Endothelial cell of umbilical vein (primary cell): Measurements from ENCODE around the gene SLC9A9. TPM values are rescaled to one million over a fixed set of nuclear protein-coding genes. Genes with fewer than 3 reads are reported as not detected.

Experiments
- BruUV-seq: library from RNA; stranded (reverse); fragments of 400-500 nt; replicated peaks from 2 replicates; lab custom pipeline; 2021; lab: Mats Ljungman, UMichigan
- CTCF ChIA-PET: fragments of 300-600, 350-600 bp; sonication (Branson Sonifier 250); formaldehyde crosslinking; loops from one replicate; lab custom pipeline; 2021; ENCODE audit warnings: antibody characterized with exemption, inconsistent platforms; lab: Charles Lee
- POLR2A ChIA-PET: fragments of 300-600, 350-600 bp; sonication (Branson Sonifier 250); formaldehyde crosslinking; loops from one replicate; lab custom pipeline; 2021; ENCODE audit warnings: antibody characterized with exemption, inconsistent platforms; lab: Charles Lee
- DNase-seq: peaks from one replicate; pipeline ENCODE4 v3.0.0-alpha.2; 2011; ENCODE audit warnings: low read depth, low spot score
- FAIRE-seq: peaks from 2 replicates; lab custom pipeline; 2011; peaks lifted over from hg19 to GRCh38; lab: Jason Lieb, UNC
- H2AFZ ChIP-seq: 2 replicates; pipeline ENCODE4 v1.6.0; 2012; ENCODE audit warnings: low read depth, low read length, control low read depth, inconsistent platforms
- H3K27ac ChIP-seq: 2 replicates; pipeline ENCODE4 v1.5.1; 2011; ENCODE audit warnings: low read depth, mild to moderate bottlenecking, control low read depth, low read length, moderate library complexity; ENCODE audit not compliant: insufficient read depth
- H3K27me3 ChIP-seq, 2 experiments: 2 replicates each; pipeline versions ENCODE4 v1.6.0 to v1.6.1; 2011; ENCODE audit warnings: low read length in 2 of 2, mixed read lengths in 1 of 2; ENCODE audit not compliant: control insufficient read depth in 2 of 2, insufficient read depth in 2 of 2
- H3K36me3 ChIP-seq, 2 experiments: 2 replicates in 1 of 2; 3 replicates in 1 of 2; pipeline ENCODE4 v1.5.1; 2011; ENCODE audit warnings: low read length in 2 of 2, mild to moderate bottlenecking in 1 of 2, moderate library complexity in 1 of 2; ENCODE audit not compliant: control insufficient read depth in 2 of 2, insufficient read depth in 2 of 2; ENCODE audit errors: extremely low read depth in 1 of 2
- H3K4me1 ChIP-seq: 3 replicates; pipeline ENCODE4 v1.5.1; 2011; ENCODE audit warnings: mild to moderate bottlenecking, low read length; ENCODE audit not compliant: control insufficient read depth, insufficient read depth; ENCODE audit errors: extremely low read depth
- H3K4me2 ChIP-seq: 2 replicates; pipeline ENCODE4 v1.6.1; 2011; ENCODE audit warnings: low read length, control low read depth, mixed read lengths; ENCODE audit not compliant: insufficient read depth
- H3K4me3 ChIP-seq, 3 experiments: fragments of 200-600 bp in 1 of 3; sonication (generic), shearing (Covaris generic) in 1 of 3; replicated peaks in 1 of 3; 2 replicates each; pipeline ENCODE4 v1.5.1; 2011 to 2016; ENCODE audit warnings: control low read depth in 3 of 3, low read length in 3 of 3, mild to moderate bottlenecking in 2 of 3, inconsistent platforms in 1 of 3, low read depth in 1 of 3, moderate library complexity in 1 of 3; ENCODE audit not compliant: insufficient read depth in 1 of 3
- H3K79me2 ChIP-seq: 2 replicates; pipeline ENCODE4 v1.6.0; 2012; ENCODE audit warnings: low read length, inconsistent platforms; ENCODE audit not compliant: control insufficient read depth, insufficient read depth
- H3K9ac ChIP-seq: replicated peaks from 2 replicates; pipeline ENCODE3; 2011; ENCODE audit warnings: low read length, control low read depth; ENCODE audit not compliant: insufficient read depth; ENCODE audit errors: extremely low read depth
- H3K9me1 ChIP-seq: replicated peaks from 3 replicates; pipeline ENCODE4 v1.6.0; 2011; ENCODE audit warnings: mild to moderate bottlenecking, low read length; ENCODE audit not compliant: control insufficient read depth, insufficient read depth; ENCODE audit errors: extremely low read depth
- H3K9me3 ChIP-seq: replicated peaks from 2 replicates; pipeline ENCODE4 v1.5.1; 2012; ENCODE audit warnings: low read length, inconsistent platforms; ENCODE audit not compliant: control insufficient read depth, insufficient read depth
- H4K20me1 ChIP-seq: replicated peaks from 2 replicates; pipeline ENCODE3; 2011; ENCODE audit warnings: mild to moderate bottlenecking, low read length; ENCODE audit not compliant: control insufficient read depth, insufficient read depth; ENCODE audit errors: extremely low read depth
- CTCF ChIP-seq, 2 donors: IDR thresholded peaks; 1 replicate in 1 of 2; 2 replicates in 1 of 2; pipeline ENCODE4 v1.5.1; 2011; ENCODE audit warnings: low read length in 2 of 2, mild to moderate bottlenecking in 2 of 2, moderate library complexity in 2 of 2, control low read depth in 1 of 2, inconsistent platforms in 1 of 2, low read depth in 1 of 2; ENCODE audit not compliant: insufficient read depth in 1 of 2; ENCODE audit errors: extremely low read depth in 1 of 2
- EZH2 ChIP-seq: IDR thresholded peaks from 2 replicates; pipeline ENCODE4 v1.6.1; 2012; ENCODE audit warnings: borderline replicate concordance, low read depth, mild to moderate bottlenecking, moderate library complexity, low read length, inconsistent platforms; ENCODE audit not compliant: severe bottlenecking
- FOS ChIP-seq: IDR thresholded peaks from 2 replicates; pipeline ENCODE4 v1.6.1; 2011; ENCODE audit warnings: mild to moderate bottlenecking, low read length, moderate library complexity, borderline replicate concordance; ENCODE audit not compliant: insufficient read depth
- GATA2 ChIP-seq: IDR thresholded peaks from 2 replicates; pipeline ENCODE4 v1.7.0; 2011; ENCODE audit warnings: low read depth, mild to moderate bottlenecking, moderate library complexity, mixed read lengths, low read length; ENCODE audit not compliant: insufficient read length, insufficient read depth
- JUN ChIP-seq: IDR thresholded peaks from 2 replicates; pipeline ENCODE4 v1.6.1; 2011; ENCODE audit warnings: borderline replicate concordance, low read depth; ENCODE audit not compliant: insufficient read length, insufficient read depth
- MAX ChIP-seq: IDR thresholded peaks from 2 replicates; pipeline ENCODE4 v1.6.1; 2011; ENCODE audit not compliant: insufficient read depth, insufficient read length
- MYC ChIP-seq: IDR thresholded peaks from one replicate; pipeline ENCODE4 v1.6.1; 2011; ENCODE audit warnings: mild to moderate bottlenecking, low read depth, low read length
- POLR2A ChIP-seq: IDR thresholded peaks from 2 replicates; pipeline ENCODE4 v1.6.1; 2012; ENCODE audit warnings: low read depth, mild to moderate bottlenecking, control low read depth, low read length
- POLR2AphosphoS5 ChIP-seq: IDR thresholded peaks from 2 replicates; pipeline ENCODE4 v1.6.1; 2012; ENCODE audit warnings: low read depth, mild to moderate bottlenecking, control low read depth, low read length, moderate library complexity; ENCODE audit not compliant: insufficient read depth
- dilution Hi-C: fragments of 300-500 bp; cut with MboI; formaldehyde crosslinking; loops from one replicate; pipeline ENCODE4 v1.15.0; 2019; ENCODE audit warnings: low sequenced_read_pairs; ENCODE audit not compliant: extremely low pct_ligation_motif_present
- intact Hi-C: fragments of 100-400 bp; cut with micrococcal nuclease; formaldehyde crosslinking; loops from one replicate; pipeline ENCODE4 v1.10.0; 2022
- polyA plus RNA-seq, 4 experiments: library from polyadenylated mRNA; depleted of rRNA in 3 of 4; stranded (reverse) in 3 of 4; unstranded in 1 of 4; fragments of >200 nt; gene quantifications; 2 replicates each; pipeline versions ENCODE4 v1.2.1 to v1.2.3, GENCODE V29; 2011 to 2012; ENCODE audit warnings: missing spikeins in 1 of 4
- total RNA-seq: library from RNA; stranded (reverse); gene quantifications from 2 replicates; pipeline ENCODE4 v1.2.3, GENCODE V29; 2021

Gene SLC9A9
- total and polyA plus RNA-seq, 2 donors (not counting 3 experiments of a cell fraction or from before 2014, with no cell fraction given): 1.5 to 1.8 TPM

GRCh38 chr3:143502081-143502480, 346.2 kb downstream of the SLC9A9 start:
- H2AFZ ChIP-seq: peak overlapping the region; percentile 11
- ChIA-PET CTCF (no interaction called here), POLR2A (no interaction called here)
- DNase-seq (peak; percentile 10), FAIRE-seq (no peak)
- H3K9me1 ChIP-seq: no peaks in the 10 kb centered on the region
- no peak overlapping the region for H3K27ac ChIP-seq
- H3K27me3 ChIP-seq: no peaks in the 10 kb centered on the region
- H4K20me1 ChIP-seq: no peaks in the 10 kb centered on the region
- no TSS peak for BruUV-seq
- no peak overlapping the region for H3K9ac ChIP-seq
- H3K79me2 ChIP-seq: no peaks in the 10 kb centered on the region
- no peaks in the 10 kb centered on the region for H3K9me3 ChIP-seq
- H3K36me3 ChIP-seq: no peaks in the 10 kb centered on the region
- no peak overlapping the region for H3K4me2 ChIP-seq
- H3K4me3 ChIP-seq: no peak overlapping the region
- dilution Hi-C loops: no loop called here
- TF ChIP-seq MYC: no peak
- TF ChIP-seq POLR2A: no peak
- no peak for TF ChIP-seq EZH2
- TF ChIP-seq POLR2AphosphoS5: no peak
- no peak for TF ChIP-seq FOS
- no peak for TF ChIP-seq JUN
- no peak for TF ChIP-seq CTCF (IDR thresholded peaks at IDR 0.05; ENCODE audit: extremely low read depth in 1 of 2, insufficient read depth in 1 of 2, low read depth in 1 of 2, low read length in 2 of 2)
- TF ChIP-seq MAX: no peak
- TF ChIP-seq GATA2: no peak
- intact Hi-C loops: no loop called here
- no peaks in the 10 kb centered on the region for H3K4me1 ChIP-seq
